GM13976 (cell line): ENCODE results near the gene RAD51B.

Experiments used
- DNase-seq: peaks from one replicate; pipeline ENCODE4 v3.0.0; 2012; ENCODE audit warnings: low spot score
- CTCF ChIP-seq: IDR thresholded peaks from 2 replicates; pipeline ENCODE4 v1.5.1; 2012; ENCODE audit warnings: borderline replicate concordance, mild to moderate bottlenecking; ENCODE audit not compliant: insufficient read depth; ENCODE audit errors: extremely low read depth, missing control alignments, control extremely low read depth
- in situ Hi-C: fragments of 300-500 bp; cut with MboI; formaldehyde crosslinking; loops from one replicate; pipeline ENCODE4 v1.12.0; 2022; ENCODE audit warnings: low sequenced_read_pairs, mixed read lengths, inconsistent platforms; ENCODE audit not compliant: unreplicated experiment

Gene RAD51B

DNA sequence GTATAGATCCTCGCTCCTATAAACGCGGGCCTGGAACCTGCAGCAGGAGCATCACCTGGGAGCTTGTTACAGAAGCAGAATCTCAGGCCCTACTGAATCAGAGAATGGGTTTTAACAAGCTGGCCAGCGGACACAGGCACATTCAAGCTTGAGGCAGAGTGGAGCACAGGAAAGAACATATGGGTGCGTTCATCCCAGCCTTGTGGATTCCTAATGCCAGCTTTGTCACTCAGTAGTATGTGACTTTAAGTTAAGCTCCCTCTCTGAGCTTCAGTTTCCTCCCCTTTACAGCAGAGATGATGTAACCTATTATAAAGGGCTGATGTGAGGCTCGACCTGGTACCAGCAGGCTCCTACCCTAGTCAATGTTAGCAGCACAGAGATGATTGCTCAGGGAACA lies 768.4 kb downstream of the RAD51B start:
- no peak for TF ChIP-seq CTCF
- no peak for DNase-seq
- in situ Hi-C loops, result no loop called here

- no peak for DNase-seq
- in situ Hi-C loops, result no loop called here
- no peak for TF ChIP-seq CTCF
Observed at GRCh38 chr14:68589447-68590200, 770.0 kb downstream of the RAD51B start.

GRCh38 chr14:68590201-68590522 lies 770.6 kb downstream of the RAD51B start:
- no peak for TF ChIP-seq CTCF
- in situ Hi-C loops, result no loop called here
- DNase-seq, result no peak

DNA sequence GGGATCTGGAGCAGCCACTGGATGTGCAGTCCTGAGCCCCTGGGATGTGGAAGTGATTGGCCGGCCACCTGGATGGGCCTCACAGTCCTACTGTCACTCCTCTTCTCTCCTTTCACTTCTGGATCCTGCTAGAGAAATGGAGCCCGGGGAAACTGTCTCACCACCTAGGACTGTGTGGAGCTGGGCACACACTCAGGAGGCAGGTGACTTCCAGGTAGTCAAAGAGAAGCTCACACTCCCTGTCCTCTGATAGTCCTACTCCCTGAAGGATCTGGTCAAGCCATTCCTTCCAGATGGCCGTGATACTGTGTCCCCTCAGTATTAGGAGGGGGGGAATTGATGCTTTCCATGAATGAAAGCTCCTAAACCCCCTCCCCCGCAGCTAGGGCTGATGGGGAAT lies 772.2 kb downstream of the RAD51B start:
- DNase-seq, result no peak
- in situ Hi-C loops, result no loop called here
- no peak for TF ChIP-seq CTCF

GRCh38 chr14:68592948-68593556 lies 773.5 kb downstream of the RAD51B start:
- in situ Hi-C loops, result no loop called here
- DNase-seq, result no peak
- TF ChIP-seq CTCF, result no peak

GRCh38 chr14:68593806-68594536 lies 774.4 kb downstream of the RAD51B start:
- in situ Hi-C loops, result no loop called here
- DNase-seq, result no peak
- no peak for TF ChIP-seq CTCF
